Activated T-cell treated with anti-CD3 and anti-CD28 coated beads, Interleukin-2, amount 50 U/mL, for 24 hours (primary cell): Measurements from ENCODE around the gene RAPH1.

ENCODE experiments used
- DNase-seq: peaks from one replicate; pipeline ENCODE4 v3.0.0-alpha.2; 2020
- H3K27ac Mint-ChIP-seq: 2 replicates; pipeline ENCODE4 v1.8.0; 2020; ENCODE audit warnings: mild to moderate bottlenecking, mixed read lengths
- H3K27me3 Mint-ChIP-seq: 2 replicates; pipeline ENCODE4 v1.8.0; 2020; ENCODE audit warnings: mixed read lengths
- H3K36me3 Mint-ChIP-seq: 2 replicates; pipeline ENCODE4 v1.8.0; 2020; ENCODE audit warnings: low read depth, mixed read lengths
- H3K4me1 Mint-ChIP-seq: 2 replicates; pipeline ENCODE4 v1.8.0; 2020; ENCODE audit warnings: low read depth, mixed read lengths
- H3K4me3 Mint-ChIP-seq: 2 replicates; pipeline ENCODE4 v1.8.0; 2020; ENCODE audit warnings: mild to moderate bottlenecking, moderate library complexity, mixed read lengths
- H3K9me3 Mint-ChIP-seq: 2 replicates; pipeline ENCODE4 v1.8.0; 2020; ENCODE audit warnings: mixed read lengths

The RAPH1 gene

GRCh38 chr2:203361922-203362321, 173.2 kb downstream of the RAPH1 start:
- H3K9me3 Mint-ChIP-seq, result no peaks in the 10 kb centered on the region
- H3K27ac Mint-ChIP-seq, result no peak overlapping the region
- H3K36me3 Mint-ChIP-seq, result peaks cover 12% of the 10 kb centered on the region
- no peaks in the 10 kb centered on the region for H3K27me3 Mint-ChIP-seq
- DNase-seq, result no peak
- H3K4me1 Mint-ChIP-seq, result no peaks in the 10 kb centered on the region
- H3K4me3 Mint-ChIP-seq, result no peak overlapping the region

GRCh38 chr2:203361495-203361894, 173.6 kb downstream of the RAPH1 start:
- Mint-ChIP-seq H3K9me3 (no peaks in the 10 kb centered on the region), H3K27me3 (no peaks in the 10 kb centered on the region), H3K4me3 (no peak overlapping the region), H3K4me1 (no peaks in the 10 kb centered on the region), H3K36me3 (peaks cover 10% of the 10 kb centered on the region), H3K27ac (no peak overlapping the region)
- DNase-seq, result no peak

GRCh38 chr2:203360833-203361430, 174.2 kb downstream of the RAPH1 start:
- no peak overlapping the region for H3K27ac Mint-ChIP-seq
- no peak for DNase-seq

GRCh38 chr2:203359450-203359849, 175.7 kb downstream of the RAPH1 start:
- no peak overlapping the region for H3K27ac Mint-ChIP-seq
- H3K4me1 Mint-ChIP-seq, result no peaks in the 10 kb centered on the region
- H3K36me3 Mint-ChIP-seq, result peaks cover 13% of the 10 kb centered on the region
- no peak overlapping the region for H3K4me3 Mint-ChIP-seq
- H3K9me3 Mint-ChIP-seq, result no peaks in the 10 kb centered on the region
- no peak for DNase-seq
- no peaks in the 10 kb centered on the region for H3K27me3 Mint-ChIP-seq

More at GRCh38 chr2:203360833-203361430, 174.2 kb downstream of the RAPH1 start:
- Mint-ChIP-seq H3K4me3 (no peak overlapping the region), H3K36me3 (peaks cover 9% of the 10 kb centered on the region), H3K4me1 (no peaks in the 10 kb centered on the region), H3K9me3 (no peaks in the 10 kb centered on the region), H3K27me3 (no peaks in the 10 kb centered on the region)

- H3K4me3 Mint-ChIP-seq, result no peak overlapping the region
- no peak overlapping the region for H3K27ac Mint-ChIP-seq
- H3K36me3 Mint-ChIP-seq, result peaks cover 15% of the 10 kb centered on the region
- H3K4me1 Mint-ChIP-seq, result no peaks in the 10 kb centered on the region
- H3K9me3 Mint-ChIP-seq, result no peaks in the 10 kb centered on the region
- H3K27me3 Mint-ChIP-seq, result no peaks in the 10 kb centered on the region
- DNase-seq, result no peak
These were observed 180.1 kb downstream of the RAPH1 start for GRCh38 chr2:203354966-203355365.

- no peaks in the 10 kb centered on the region for H3K9me3 Mint-ChIP-seq
- no peak for DNase-seq
- H3K36me3 Mint-ChIP-seq, result peaks cover 10% of the 10 kb centered on the region
- H3K4me1 Mint-ChIP-seq, result peaks cover 2% of the 10 kb centered on the region
- no peak overlapping the region for H3K4me3 Mint-ChIP-seq
- H3K27me3 Mint-ChIP-seq, result no peaks in the 10 kb centered on the region
- no peak overlapping the region for H3K27ac Mint-ChIP-seq
These were observed 182.4 kb downstream of the RAPH1 start for GRCh38 chr2:203352604-203353255.

GRCh38 chr2:203347375-203347774, 187.7 kb downstream of the RAPH1 start:
- H3K27me3 Mint-ChIP-seq, result no peaks in the 10 kb centered on the region
- peaks cover 23% of the 10 kb centered on the region for H3K36me3 Mint-ChIP-seq
- no peak overlapping the region for H3K4me3 Mint-ChIP-seq
- H3K9me3 Mint-ChIP-seq, result no peaks in the 10 kb centered on the region
- no peak for DNase-seq
- H3K27ac Mint-ChIP-seq, result no peak overlapping the region
- peaks cover 8% of the 10 kb centered on the region for H3K4me1 Mint-ChIP-seq

GRCh38 chr2:203346612-203347011, 188.5 kb downstream of the RAPH1 start:
- peaks cover 25% of the 10 kb centered on the region for H3K36me3 Mint-ChIP-seq
- H3K4me1 Mint-ChIP-seq, result peaks cover 10% of the 10 kb centered on the region
- no peaks in the 10 kb centered on the region for H3K27me3 Mint-ChIP-seq
- H3K4me3 Mint-ChIP-seq, result no peak overlapping the region
- H3K9me3 Mint-ChIP-seq, result no peaks in the 10 kb centered on the region
- DNase-seq, result no peak
- no peak overlapping the region for H3K27ac Mint-ChIP-seq

GRCh38 chr2:203344667-203345066, 190.4 kb downstream of the RAPH1 start:
- Mint-ChIP-seq H3K9me3 (no peaks in the 10 kb centered on the region), H3K27ac (no peak overlapping the region), H3K36me3 (peaks cover 23% of the 10 kb centered on the region), H3K4me3 (no peak overlapping the region), H3K4me1 (peaks cover 9% of the 10 kb centered on the region), H3K27me3 (no peaks in the 10 kb centered on the region)
- DNase-seq, result no peak
